Keratinocyte (primary cell): ENCODE data around the gene KRT24.

Experiments used
- EZH2 ChIP-seq: IDR thresholded peaks from one replicate; pipeline ENCODE4 v1.6.1; 2012; ENCODE audit warnings: inconsistent platforms, mild to moderate bottlenecking, low read length, moderate library complexity
- TF ChIP-seq, protein P1 (sequence below), 3 experiments: IDR thresholded peaks in 1 of 3; conservative IDR thresholded peaks in 1 of 3; optimal IDR thresholded peaks in 1 of 3; 2 replicates in 2 of 3; 3 replicates in 1 of 3; pipeline versions ENCODE3 to v1.5.1; 2011; ENCODE audit warnings: low read length in 3 of 3, mild to moderate bottlenecking in 3 of 3, moderate library complexity in 2 of 3, control low read depth in 1 of 3, inconsistent platforms in 1 of 3; ENCODE audit not compliant: insufficient read depth in 2 of 3; ENCODE audit errors: extremely low read depth in 1 of 3

DNA sequence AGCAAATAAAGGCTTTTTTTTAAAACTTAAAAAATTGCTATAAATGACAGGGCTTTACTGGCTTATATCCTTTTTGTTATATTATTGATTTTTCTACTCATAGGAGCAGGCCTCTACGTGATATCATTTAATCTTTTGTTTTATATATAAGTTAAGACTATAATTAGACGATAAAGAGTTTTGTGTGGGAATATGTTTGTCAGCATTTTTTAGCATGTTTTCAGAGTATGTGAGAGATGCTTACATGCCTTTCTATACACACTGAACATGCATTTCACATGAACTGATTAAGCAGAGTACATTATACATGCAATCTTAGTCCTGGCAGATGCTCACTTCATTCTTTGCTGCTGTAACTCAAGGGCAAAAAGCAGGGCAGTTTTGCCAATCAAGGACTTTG, 30.9 kb downstream of the KRT24 start:
- TF ChIP-seq, protein P1, sequence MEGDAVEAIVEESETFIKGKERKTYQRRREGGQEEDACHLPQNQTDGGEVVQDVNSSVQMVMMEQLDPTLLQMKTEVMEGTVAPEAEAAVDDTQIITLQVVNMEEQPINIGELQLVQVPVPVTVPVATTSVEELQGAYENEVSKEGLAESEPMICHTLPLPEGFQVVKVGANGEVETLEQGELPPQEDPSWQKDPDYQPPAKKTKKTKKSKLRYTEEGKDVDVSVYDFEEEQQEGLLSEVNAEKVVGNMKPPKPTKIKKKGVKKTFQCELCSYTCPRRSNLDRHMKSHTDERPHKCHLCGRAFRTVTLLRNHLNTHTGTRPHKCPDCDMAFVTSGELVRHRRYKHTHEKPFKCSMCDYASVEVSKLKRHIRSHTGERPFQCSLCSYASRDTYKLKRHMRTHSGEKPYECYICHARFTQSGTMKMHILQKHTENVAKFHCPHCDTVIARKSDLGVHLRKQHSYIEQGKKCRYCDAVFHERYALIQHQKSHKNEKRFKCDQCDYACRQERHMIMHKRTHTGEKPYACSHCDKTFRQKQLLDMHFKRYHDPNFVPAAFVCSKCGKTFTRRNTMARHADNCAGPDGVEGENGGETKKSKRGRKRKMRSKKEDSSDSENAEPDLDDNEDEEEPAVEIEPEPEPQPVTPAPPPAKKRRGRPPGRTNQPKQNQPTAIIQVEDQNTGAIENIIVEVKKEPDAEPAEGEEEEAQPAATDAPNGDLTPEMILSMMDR (optimal IDR thresholded peaks at IDR 0.05 in 1 of 3, IDR thresholded peaks at IDR 0.05 in 1 of 3, conservative IDR thresholded peaks at IDR 0.05 in 1 of 3; ENCODE audit: extremely low read depth in 1 of 3, insufficient read depth in 2 of 3, low read length in 3 of 3): no peak
- no peak for TF ChIP-seq EZH2
